Pancreas (tissue), 10 donors: ENCODE results near the gene OPA1. TPM values are rescaled to one million over a fixed set of nuclear protein-coding genes. Genes with fewer than 3 reads are reported as not detected.
A peak's percentile ranks its signal among the peaks of the same experiment; 100 is the strongest.

ENCODE experiments used
- ATAC-seq, 4 donors: fragments of 200-7000 bp; cut with Tn5 transposase; one replicate each; pipeline versions ENCODE4 v1.8.0 to v1.9.1; 2020; ENCODE audit warnings: mild to moderate bottlenecking in 4 of 4, moderate library complexity in 4 of 4
- DNase-seq, 6 donors: peaks; one replicate each; pipeline ENCODE4 v3.0.0-alpha.2; 2020
- FAIRE-seq: peaks from 2 replicates; lab custom pipeline; 2012; peaks lifted over from hg19 to GRCh38; lab: Jason Lieb, UNC
- H3K27ac ChIP-seq, 4 donors: fragments of 200-600 bp; sonication (generic); 1 replicate in 3 of 4; 2 replicates in 1 of 4; pipeline versions ENCODE4 v1.5.0 to v1.8.0; 2020
- H3K27me3 ChIP-seq, 4 donors: fragments of 200-600 bp; one replicate each; pipeline ENCODE4 v1.8.0; 2021
- H3K36me3 ChIP-seq, 3 donors: fragments of 200-600 bp; sonication (generic) in 1 of 3; one replicate each; pipeline versions ENCODE4 v1.5.0 to v1.8.0; 2020 to 2021
- H3K4me1 ChIP-seq, 3 donors: fragments of 200-600 bp; one replicate each; pipeline ENCODE4 v1.8.0; 2021
- H3K4me3 ChIP-seq, 4 donors: fragments of 200-600 bp; sonication (generic) in 2 of 4; one replicate each; pipeline versions ENCODE4 v1.5.0 to v1.8.0; 2020 to 2021
- H3K9me3 ChIP-seq, 4 donors: fragments of 200-600 bp; one replicate each; pipeline ENCODE4 v1.8.0; 2021
- WGBS, 2 donors: extraction: QIAGEN DNeasy Blood & Tissue Kit; methylation state at CpG; one replicate each; pipeline ENCODE4 v1.1.7; 2013; 5-methylcytosine and 5-hydroxymethylcytosine counted together
- intact Hi-C, 3 donors: fragments of 100-400 bp; cut with DNase I; formaldehyde crosslinking; loops; one replicate each; pipeline versions ENCODE4 v1.11.1 to v1.14.2; 2022
- polyA plus RNA-seq, 2 donors: library from polyadenylated mRNA; stranded (reverse); fragments of 200-250 nt; gene quantifications; one replicate each; pipeline ENCODE4 v1.2.3, GENCODE V29; 2013
- total RNA-seq, 6 donors: library from RNA; stranded (reverse); fragmentation: NEBNext Ultra II Directional in 4 of 6; extraction: Animal tissue kit (Norgen Biotek cat#: 25700) in 4 of 6; gene quantifications; one replicate each; pipeline versions ENCODE4 v1.2.1 to v1.2.4, GENCODE V29; 2021 to 2023
- TF ChIP-seq, protein P1 (sequence below), 4 donors: fragments of 200-600 bp; sonication (generic) in 3 of 4; IDR thresholded peaks; one replicate each; pipeline versions ENCODE4 v1.5.0 to v1.8.0; 2021; ENCODE audit warnings: antibody characterized with exemption in 4 of 4
- donor health status: healthy with polysubstance abuse.
- donor health status: DM: no; HTN: no; CAD: no; lungs with moderate emphysema.
- donor health status: DM: no; HTN: no; CAD: no.
- donor health status: control.
- donor health status: control.
- donor health status: Bipolar disorder and iron deficiency.
- donor health status: DM: yes; HTN: yes; CAD: no.
- donor health status: DM: no; HTN: no; CAD: no.
- donor health status: DM: no; HTN: no; CAD: no.
- donor health status: DM: yes; HTN: yes; CAD: no.

Gene OPA1
- total and polyA plus RNA-seq, 8 donors: 6.3 to 31.7 (median 23.7) TPM

DNA sequence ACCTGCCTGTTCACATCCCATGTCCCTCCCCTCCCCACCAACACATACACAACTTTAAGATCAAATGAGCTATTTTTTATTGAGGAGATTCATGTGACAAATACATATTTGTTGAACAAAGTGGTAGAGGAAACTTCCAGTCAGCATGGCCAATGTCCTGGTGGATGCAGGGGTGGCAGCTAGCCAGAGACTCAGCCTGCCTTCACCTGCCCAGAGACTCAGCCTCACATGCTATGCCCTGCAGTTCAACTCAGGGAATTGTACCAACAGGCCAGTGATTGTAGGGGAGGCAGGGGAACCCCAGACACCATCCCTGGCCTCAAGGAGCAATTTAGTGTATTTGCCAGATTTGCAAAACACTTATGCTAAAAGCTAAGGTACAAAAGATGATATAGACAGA is 136.6 kb downstream of the OPA1 start:
- DNase-seq: no peak
- intact Hi-C loops: no loop called here

DNA sequence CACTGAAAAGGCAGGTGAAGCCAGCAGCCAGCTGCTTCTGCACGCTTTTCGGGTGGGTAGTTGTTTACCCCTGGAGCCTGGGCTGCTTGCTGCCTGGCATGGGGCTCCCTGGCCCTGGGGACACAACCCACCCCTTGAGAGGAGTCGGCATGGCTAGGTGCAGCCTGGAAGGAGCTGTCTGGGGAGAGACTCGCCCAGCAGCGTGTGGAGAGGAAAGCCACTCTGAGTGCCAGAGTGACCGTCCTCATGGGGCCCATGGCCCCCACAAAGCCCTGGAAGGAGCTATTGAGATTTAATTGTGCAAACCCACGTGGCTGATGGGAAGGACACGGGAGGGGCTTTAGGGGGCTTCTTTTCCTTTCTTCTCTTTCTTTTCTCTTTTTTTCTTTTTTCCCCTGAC is 137.5 kb downstream of the OPA1 start:
- Histone ChIP-seq H3K4me1 (peaks cover 0 to 10% (median 0%) of the 10 kb centered on the region in 3 donors), H3K27me3 (no peaks in the 10 kb centered on the region), H3K9me3 (no peaks in the 10 kb centered on the region), H3K27ac (no peak overlapping the region), H3K36me3 (no peaks in the 10 kb centered on the region), H3K4me3 (no peak overlapping the region)
- 71 to 79% methylated on average over 8 of the region's 8 CpGs for WGBS, 2 donors
- DNase-seq (no peak), FAIRE-seq (no peak), ATAC-seq (no peak)
- intact Hi-C loops: no loop called here
- TF ChIP-seq, protein P1, sequence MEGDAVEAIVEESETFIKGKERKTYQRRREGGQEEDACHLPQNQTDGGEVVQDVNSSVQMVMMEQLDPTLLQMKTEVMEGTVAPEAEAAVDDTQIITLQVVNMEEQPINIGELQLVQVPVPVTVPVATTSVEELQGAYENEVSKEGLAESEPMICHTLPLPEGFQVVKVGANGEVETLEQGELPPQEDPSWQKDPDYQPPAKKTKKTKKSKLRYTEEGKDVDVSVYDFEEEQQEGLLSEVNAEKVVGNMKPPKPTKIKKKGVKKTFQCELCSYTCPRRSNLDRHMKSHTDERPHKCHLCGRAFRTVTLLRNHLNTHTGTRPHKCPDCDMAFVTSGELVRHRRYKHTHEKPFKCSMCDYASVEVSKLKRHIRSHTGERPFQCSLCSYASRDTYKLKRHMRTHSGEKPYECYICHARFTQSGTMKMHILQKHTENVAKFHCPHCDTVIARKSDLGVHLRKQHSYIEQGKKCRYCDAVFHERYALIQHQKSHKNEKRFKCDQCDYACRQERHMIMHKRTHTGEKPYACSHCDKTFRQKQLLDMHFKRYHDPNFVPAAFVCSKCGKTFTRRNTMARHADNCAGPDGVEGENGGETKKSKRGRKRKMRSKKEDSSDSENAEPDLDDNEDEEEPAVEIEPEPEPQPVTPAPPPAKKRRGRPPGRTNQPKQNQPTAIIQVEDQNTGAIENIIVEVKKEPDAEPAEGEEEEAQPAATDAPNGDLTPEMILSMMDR (IDR thresholded peaks at IDR 0.05): no peak

More for the DNA sequence above, 136.6 kb downstream of the OPA1 start:
- Histone ChIP-seq H3K4me3 (no peak overlapping the region), H3K9me3 (no peaks in the 10 kb centered on the region), H3K27ac (no peak overlapping the region), H3K27me3 (no peaks in the 10 kb centered on the region), H3K36me3 (no peaks in the 10 kb centered on the region), H3K4me1 (peaks cover 0 to 3% (median 0%) of the 10 kb centered on the region in 3 donors)
- FAIRE-seq (no peak), ATAC-seq (no peak)
- TF ChIP-seq, protein P1 (IDR thresholded peaks at IDR 0.05): no peak

DNA sequence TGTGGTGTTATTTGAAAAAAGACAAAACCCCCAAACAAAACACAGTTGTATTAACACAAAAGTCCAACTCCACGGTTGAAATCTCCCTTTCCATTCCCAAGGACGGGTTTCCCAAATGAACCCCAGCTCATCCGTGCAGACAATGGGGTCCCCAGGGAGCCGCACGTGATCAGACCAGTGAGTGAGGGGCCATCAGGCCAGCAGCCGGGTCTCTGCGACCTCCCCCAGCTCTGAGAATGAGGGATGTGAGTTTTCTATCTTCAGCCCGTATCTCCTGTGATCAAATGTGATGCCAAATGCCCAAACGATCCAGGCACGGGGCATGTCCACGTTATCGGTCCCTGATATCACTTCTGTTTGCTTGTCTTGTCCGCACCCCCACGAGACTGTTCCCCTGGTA is 138.0 kb downstream of the OPA1 start:
- WGBS, 2 donors: 71 to 81% methylated on average over 14 of the region's 14 CpGs
- intact Hi-C loops: no loop called here
- Histone ChIP-seq H3K27me3 (no peaks in the 10 kb centered on the region), H3K4me3 (no peak overlapping the region), H3K4me1 (peaks cover 0 to 10% (median 0%) of the 10 kb centered on the region in 3 donors), H3K36me3 (no peaks in the 10 kb centered on the region), H3K9me3 (no peaks in the 10 kb centered on the region), H3K27ac (no peak overlapping the region)
- TF ChIP-seq, protein P1 (IDR thresholded peaks at IDR 0.05): no peak
- ATAC-seq: no peak
- DNase-seq: no peak
- FAIRE-seq: no peak

DNA sequence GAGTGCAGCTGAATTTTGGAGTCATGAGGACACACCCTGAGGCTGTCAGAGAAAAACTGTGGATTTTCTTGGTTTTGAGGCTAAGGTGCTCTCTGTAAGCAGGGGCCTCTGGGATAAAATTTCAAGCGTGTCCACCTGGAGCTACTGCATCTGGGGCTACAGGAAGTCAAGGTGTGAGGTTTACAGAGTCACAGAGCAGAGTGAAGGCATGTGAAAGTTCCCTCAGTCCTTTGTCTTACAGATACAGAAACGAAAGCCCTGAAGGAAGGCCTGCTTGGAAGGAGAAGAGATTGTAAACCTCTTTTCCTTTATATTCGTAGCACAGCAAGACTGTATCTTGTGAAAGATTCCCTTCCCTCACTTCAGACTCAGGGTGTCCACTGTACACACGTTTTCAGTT is 138.6 kb downstream of the OPA1 start:
- intact Hi-C loops: no loop called here
- Histone ChIP-seq H3K4me3 (no peak overlapping the region), H3K27me3 (no peaks in the 10 kb centered on the region), H3K4me1 (peaks cover 0 to 10% (median 0%) of the 10 kb centered on the region in 3 donors), H3K9me3 (no peaks in the 10 kb centered on the region), H3K36me3 (no peaks in the 10 kb centered on the region), H3K27ac (no peak overlapping the region)
- DNase-seq (no peak), ATAC-seq (no peak), FAIRE-seq (no peak)
- TF ChIP-seq, protein P1 (IDR thresholded peaks at IDR 0.05): no peak
- WGBS, 2 donors: 65 to 75% methylated on average over 4 of the region's 4 CpGs

DNA sequence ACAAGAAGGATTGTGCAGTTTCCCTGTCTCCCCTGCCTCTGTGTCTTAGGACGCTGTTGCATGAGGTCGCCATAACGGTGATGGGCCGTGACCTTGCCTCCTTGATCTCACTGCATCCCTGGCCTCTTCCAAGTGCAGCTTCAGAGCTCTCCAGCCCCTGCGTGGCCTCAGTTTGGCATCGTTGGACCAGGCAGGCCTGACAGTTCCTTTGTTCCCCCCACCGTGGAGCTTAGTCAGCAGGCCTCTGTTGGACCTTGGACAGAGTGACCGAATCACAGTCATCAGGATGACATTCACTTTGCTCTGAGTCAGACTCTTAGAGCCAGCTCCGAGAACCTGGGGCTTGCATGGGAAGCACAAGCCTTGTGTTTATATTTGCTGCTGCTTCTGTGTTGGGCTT is 139.4 kb downstream of the OPA1 start:
- intact Hi-C loops: no loop called here
- TF ChIP-seq, protein P1 (IDR thresholded peaks at IDR 0.05): no peak
- no peaks in the 10 kb centered on the region for H3K36me3 ChIP-seq
- H3K4me3 ChIP-seq: no peak overlapping the region
- WGBS, 2 donors: 76 to 84% methylated on average over 9 of the region's 9 CpGs
- H3K27me3 ChIP-seq: no peaks in the 10 kb centered on the region
- DNase-seq (no peak), FAIRE-seq (no peak), ATAC-seq (peak in 2 of 4 donors; percentile 44 to 48)
- H3K4me1 ChIP-seq: peaks cover 0 to 10% (median 0%) of the 10 kb centered on the region in 3 donors
- H3K27ac ChIP-seq: no peak overlapping the region
- H3K9me3 ChIP-seq: no peaks in the 10 kb centered on the region
